Tibial nerve (tissue), 4 donors: ENCODE measurements around the gene MAMDC2.

Experiments used
- EP300 ChIP-seq, 2 donors: sonication (generic); formaldehyde crosslinking; IDR thresholded peaks; one replicate each; pipeline ENCODE4 v1.6.1; 2017; ENCODE audit warnings: antibody characterized with exemption in 2 of 2, mild to moderate bottlenecking in 1 of 2
- POLR2A ChIP-seq, 2 donors: fragments of 450-650 bp; IDR thresholded peaks; one replicate each; pipeline ENCODE4 v1.6.1; 2017; ENCODE audit warnings: antibody characterized with exemption in 2 of 2, mild to moderate bottlenecking in 2 of 2, moderate library complexity in 2 of 2
- TF ChIP-seq, protein P1 (sequence below), 5 experiments: fragments of 200-600 bp in 3 of 5; fragments of 450-650 bp in 2 of 5; sonication (generic) in 3 of 5; IDR thresholded peaks; one replicate each; pipeline ENCODE4 v1.5.1; 2016 to 2019; ENCODE audit warnings: antibody characterized with exemption in 5 of 5, mild to moderate bottlenecking in 3 of 5, moderate library complexity in 2 of 5

DNA sequence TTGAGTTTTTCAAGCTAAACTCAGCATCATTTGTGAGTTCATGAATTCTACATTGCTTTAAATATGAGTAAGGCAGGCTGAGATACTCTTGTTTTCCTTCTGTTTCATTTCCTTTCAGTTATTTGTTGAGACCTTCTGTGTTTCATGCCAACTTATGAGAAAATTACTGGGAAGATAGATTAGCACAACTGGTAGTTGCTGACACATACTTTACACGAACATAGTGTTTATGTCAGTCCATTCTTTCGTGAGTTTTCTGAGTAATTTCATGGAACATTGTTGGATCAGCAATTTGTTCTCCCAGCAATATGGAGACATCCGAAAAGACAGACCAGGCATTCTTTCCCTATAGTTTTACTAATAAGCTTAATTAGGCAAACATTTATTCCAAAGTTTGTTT, 113.1 kb downstream of the MAMDC2 start:
- TF ChIP-seq EP300 (IDR thresholded peaks at IDR 0.05) (no peak), POLR2A (IDR thresholded peaks at IDR 0.05) (no peak)
- TF ChIP-seq, protein P1, sequence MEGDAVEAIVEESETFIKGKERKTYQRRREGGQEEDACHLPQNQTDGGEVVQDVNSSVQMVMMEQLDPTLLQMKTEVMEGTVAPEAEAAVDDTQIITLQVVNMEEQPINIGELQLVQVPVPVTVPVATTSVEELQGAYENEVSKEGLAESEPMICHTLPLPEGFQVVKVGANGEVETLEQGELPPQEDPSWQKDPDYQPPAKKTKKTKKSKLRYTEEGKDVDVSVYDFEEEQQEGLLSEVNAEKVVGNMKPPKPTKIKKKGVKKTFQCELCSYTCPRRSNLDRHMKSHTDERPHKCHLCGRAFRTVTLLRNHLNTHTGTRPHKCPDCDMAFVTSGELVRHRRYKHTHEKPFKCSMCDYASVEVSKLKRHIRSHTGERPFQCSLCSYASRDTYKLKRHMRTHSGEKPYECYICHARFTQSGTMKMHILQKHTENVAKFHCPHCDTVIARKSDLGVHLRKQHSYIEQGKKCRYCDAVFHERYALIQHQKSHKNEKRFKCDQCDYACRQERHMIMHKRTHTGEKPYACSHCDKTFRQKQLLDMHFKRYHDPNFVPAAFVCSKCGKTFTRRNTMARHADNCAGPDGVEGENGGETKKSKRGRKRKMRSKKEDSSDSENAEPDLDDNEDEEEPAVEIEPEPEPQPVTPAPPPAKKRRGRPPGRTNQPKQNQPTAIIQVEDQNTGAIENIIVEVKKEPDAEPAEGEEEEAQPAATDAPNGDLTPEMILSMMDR (IDR thresholded peaks at IDR 0.05): no peak
